Hematopoietic multipotent progenitor cell treated with erythropoietin and hydrocortisone succinate and interleukin-3 and kit ligand, for 8 days (in vitro differentiated cells): Measurements from ENCODE around the gene ZNF775.

ENCODE experiments used
- DNase-seq: peaks from one replicate; pipeline ENCODE4 v3.0.0-alpha.2; 2015

ZNF775 gene

DNA sequence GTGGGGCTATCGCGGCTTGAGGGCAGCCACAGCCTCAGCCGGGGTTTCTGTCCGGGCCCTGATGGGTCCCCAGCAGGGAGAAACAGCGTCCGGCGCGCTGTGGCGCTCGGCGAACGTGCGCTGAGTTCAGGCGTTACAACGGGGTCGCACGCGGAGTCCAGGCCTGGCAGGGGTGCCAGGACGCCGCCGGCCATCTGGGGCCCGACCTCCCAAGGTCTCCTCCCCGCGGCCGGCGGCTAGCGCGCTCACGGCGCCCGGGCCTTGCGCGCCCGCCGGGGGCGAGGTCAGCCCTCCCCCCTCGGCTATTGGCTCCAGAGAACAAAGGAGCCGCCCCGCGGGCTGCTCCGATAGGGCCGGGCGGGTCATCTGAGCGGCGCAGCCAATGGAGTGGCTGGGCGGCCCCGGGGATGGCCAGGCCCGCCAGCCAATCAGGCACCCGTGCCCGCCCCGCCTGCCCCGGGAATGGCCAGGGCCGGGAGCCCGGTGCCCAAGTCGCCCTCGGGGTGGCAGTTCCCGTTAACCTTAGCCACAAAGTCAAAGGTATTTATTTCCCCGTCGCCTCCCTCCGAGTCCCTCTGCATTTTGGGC, at the start of gene ZNF775:
TSS of gene ZNF775 (plus strand) at position 478 of the 588 bp plus-strand sequence. CDS start 9,141 bp downstream, outside the sequence.
- peak; percentile 94 for DNase-seq

DNA sequence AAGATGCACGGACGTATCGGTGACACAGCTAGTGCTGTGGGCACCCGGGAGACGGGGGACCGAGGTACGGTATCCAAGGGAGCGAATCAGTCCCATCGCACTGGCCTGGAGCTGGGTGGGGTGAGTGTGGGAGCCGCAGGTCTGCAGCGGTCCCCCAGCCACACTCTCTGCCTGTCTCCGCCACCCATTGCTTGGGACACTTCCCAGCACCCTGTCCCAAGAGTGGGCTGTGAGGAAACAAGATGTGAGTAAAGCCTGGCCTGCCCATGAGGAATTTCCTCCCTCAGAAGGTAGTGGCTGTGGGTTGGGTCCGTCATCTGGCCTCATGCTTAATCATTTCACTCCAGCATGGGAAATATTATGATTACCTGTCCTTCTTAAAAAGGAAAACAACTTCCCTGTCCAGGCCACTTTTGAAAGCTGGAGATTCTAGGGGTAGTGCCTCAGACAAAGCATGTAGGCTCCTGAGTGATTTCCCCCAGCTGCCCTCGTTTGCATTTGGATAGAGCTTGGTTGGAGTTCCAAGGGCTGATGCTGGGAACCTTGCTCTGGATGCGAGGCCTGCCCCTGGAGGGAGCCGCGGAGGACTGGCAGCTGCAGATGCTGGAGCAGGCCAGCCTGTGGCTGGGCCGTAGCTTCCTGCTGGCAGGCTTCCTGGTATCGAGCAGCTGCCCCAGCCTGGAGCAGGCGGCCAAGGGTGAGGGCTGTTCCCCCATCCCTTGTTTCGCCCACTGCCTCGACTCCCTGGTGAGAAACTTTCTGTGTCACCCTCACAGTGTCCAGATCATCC, 49.6 kb upstream of the ZNF775 start:
- DNase-seq: no peak

DNA sequence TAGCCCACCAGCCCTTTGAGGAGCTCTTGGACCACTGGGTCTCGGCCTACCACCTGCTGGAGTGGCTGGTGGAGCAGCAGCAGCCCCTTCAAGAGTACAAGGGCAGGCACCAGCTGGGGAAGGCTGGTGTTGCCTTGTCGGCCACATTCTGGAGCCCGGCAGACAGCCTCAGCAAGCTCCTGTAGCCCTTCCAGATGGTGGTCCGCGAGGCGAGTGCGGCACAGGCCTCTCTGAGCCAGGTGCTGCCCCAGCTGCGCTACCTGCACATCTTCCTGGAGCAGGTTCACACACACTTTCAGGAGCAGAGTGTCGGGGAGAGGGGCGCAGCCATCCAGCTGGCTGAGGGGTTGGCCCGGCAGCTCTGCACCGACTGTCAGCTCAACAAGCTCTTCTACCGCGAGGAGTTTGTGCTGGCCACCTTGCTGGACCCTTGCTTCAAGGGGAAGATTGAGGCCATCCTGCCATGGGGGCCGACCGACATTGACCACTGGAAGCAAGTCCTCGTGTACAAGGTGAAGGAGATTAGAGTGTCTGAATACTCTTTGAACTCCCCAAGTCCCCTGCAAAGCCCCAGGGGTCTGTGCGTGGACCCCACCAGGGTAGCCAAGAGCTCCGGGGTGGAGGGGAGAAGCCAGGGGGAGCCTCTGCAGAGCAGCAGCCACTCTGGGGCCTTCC, 48.8 kb upstream of the ZNF775 start:
- no peak for DNase-seq

DNA sequence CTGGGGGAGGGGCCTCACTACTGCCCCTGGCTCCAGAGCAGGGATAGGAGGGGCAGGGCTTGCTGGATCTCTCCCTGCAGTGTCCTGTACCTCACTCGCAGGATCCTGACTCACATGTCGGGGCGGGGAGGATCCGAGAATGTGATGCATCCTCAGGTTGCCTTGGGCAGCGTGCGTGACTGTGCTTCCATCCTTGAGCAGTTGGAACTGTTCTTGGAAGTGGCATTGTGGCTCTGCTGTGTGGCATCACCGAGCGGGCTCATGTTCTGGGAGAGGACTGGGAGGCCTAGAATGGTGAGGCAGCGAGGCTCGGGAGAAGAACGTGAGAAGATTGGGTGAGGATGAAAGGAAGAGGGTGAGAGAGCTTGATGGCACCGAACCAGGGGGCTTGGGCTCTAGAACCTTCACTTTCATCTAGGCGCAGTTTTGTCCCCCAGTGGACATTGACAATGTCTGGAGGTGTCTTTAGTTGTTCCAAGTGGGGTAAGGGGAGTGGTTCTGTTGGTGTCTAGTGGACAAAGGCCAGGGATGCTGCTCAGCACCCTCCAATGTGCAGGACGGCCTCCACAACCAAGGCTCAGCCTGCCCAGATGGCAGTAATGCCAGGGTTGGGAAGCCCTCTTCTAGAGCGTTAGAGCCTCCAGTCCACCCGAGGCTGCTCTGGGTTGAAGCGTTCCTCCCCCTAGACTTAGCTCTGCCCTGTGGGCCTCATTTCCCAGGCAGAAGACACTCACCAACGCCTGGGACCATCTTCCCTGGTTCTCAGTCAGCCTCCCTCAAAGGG, 46.1 kb upstream of the ZNF775 start:
- DNase-seq: no peak

DNA sequence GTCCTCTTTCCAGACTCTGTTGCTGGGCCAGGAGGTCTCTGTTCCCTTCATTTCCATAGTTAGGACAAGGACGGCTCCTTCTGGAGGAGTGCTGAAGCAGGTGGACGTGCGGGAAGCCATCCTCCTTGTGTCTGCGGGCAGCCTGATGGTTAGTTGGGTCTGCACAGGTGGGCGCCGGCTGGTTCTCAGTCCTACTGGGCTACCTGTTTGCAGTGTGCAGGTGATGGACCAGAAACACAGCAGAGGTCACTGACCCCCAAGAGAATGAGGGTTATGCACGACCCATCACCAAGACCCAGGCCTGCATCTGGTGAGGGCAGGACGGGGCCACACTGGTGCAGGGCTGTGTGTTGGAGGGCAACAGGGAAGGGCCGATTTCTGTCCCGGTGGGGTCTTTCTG, 45.5 kb upstream of the ZNF775 start:
- no peak for DNase-seq

DNA sequence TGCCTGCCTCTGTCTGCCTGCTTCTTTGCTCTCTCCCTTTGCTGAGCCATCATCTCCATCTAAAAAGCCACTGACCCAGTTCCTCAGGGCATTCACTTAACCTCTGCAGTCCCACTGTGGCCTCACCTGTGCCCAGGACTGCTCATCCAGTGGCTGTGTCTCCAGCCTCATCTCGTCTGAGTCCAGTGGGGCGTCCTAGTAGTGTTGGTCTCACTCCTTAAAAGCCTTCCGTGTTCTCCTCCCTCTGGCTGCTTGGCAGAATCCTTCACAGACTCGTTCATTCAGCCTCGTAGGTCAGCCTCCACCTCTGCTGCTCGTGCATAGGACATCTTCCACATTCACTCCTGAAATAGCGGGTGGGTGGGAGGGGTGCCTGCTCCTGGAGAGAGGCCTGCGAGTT, 45.0 kb upstream of the ZNF775 start:
- DNase-seq: no peak

DNA sequence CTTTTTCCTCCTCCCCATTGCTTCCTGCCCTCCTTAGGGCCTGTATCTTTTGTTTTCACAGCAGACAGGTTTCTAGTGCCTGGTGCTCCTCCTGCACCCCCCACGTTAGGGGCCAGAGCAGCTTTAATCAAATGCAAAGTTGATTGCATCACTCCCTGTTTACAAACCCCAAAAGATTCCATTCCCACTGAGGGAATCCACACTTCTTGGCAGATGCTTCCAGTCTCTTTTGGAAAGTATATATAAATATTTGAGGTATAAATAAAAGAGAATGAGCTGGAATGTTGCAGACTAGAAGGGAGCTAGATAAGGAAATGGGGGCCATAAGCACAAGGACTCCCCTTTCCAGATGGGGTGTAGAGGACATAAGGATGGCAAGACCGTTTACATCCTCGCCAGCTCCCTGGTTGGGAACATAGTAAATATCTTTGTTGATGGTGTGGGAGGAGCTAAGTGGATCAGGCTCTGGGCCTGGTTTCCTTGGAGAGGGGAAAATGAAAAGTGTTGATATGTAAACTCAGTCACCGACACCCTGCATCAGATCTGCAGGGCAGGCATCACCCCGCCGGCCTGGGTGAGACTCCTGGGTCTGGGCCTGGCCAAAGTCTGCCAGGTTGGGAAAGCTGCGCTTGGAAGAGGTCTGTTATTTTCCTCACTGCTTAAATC, 43.9 kb upstream of the ZNF775 start:
- DNase-seq: no peak

DNA sequence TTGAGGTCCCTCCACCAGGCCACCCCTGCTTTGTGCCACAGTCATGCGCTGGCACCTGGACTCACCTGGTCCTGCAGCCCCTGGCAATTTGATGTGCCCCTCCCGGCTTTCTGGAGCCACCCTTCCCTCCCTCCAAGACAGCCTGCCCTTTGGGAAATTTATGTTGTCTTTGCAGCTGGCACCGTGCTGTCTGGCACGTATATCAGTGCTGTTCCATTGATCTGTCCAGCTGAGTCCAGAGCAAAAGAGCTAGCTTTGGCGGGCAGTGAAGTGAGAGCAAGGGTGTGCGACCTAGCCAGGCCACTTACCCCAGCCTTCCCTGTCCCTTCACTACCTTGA, 43.4 kb upstream of the ZNF775 start:
- no peak for DNase-seq

DNA sequence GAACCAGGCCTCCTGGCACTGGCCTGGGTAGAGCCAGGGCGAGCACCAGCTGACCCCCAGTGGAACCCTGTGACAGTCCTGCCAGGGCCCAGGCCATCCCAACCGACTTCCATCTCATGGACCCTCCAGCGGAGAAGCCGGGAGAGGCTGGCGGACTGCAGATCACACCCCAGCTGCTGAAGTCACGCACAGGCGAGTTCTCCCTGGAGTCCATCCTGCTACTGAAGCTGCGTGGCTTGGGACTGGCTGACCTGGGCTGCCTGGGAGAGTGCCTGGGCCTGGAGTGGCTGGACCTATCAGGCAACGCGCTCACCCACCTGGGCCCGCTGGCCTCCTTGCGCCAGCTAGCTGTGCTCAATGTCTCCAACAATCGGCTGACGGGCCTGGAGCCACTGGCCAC, 42.4 kb upstream of the ZNF775 start:
- DNase-seq: no peak

DNA sequence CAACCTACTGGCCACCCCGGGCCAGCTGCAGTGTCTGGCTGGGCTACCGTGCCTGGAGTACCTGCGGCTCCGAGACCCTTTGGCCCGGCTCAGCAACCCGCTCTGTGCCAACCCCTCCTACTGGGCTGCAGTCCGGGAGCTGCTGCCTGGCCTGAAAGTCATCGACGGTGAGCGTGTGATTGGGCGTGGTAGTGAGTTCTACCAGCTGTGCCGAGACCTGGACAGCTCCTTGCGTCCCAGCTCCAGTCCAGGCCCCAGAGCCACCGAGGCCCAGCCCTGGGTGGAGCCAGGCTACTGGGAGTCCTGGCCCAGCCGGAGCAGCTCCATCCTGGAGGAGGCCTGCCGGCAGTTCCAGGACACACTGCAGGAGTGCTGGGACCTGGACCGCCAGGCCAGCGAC, 42.0 kb upstream of the ZNF775 start:
- DNase-seq: no peak

DNA sequence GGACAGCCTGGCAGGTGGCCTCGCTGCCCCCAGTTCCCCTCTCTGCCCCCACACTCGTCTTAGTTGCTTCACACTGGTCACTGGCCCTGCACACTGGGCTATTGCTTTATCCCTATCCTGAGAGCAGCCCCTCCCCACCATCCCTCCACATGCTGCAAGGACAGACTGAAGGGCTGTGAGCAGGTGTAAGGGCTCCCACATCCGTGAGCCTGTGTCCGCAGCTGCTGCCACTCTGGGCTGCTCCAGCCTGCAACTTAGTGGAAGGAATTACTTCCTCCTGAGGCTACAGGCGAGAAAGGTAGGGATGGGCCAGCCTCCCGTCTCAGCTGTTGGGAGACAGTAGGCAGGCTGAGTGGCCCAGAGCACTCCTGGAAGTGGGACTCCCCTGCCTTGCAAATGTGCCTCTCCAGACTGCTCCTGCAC, 41.5 kb upstream of the ZNF775 start:
- no peak for DNase-seq

DNA sequence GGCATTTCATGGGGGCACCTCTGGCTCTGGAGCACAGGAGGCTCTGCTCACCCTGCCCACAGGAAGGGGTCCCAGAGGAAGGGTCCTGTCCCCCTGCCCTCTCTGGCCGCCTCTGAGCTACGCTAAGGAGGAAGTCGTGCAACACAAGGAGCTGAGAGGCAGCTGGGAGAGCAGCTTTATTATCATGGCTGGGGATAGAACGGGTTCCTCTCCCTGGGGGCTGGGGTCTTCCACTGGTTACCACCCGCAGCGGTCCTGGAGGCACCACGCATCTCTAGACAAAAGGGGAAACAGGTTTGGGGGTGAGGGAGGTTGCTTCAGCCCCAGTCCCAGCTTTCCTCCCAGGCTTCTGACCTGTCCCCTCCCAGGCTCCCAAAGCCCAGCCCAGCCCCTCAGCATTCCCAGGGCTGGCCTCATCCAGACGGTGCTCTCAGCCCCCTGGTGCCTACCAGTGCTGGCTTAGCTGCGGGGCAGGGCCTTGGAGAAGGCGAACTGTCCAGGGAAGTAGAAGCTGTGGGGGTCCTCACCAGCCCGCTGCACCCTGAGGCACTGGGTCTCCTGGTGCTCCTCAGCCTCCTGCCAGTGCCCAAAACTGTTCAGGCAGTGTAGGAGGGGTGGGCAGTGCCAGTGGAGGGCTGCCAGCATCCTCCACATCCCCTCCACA, 40.8 kb upstream of the ZNF775 start:
- no peak for DNase-seq

DNA sequence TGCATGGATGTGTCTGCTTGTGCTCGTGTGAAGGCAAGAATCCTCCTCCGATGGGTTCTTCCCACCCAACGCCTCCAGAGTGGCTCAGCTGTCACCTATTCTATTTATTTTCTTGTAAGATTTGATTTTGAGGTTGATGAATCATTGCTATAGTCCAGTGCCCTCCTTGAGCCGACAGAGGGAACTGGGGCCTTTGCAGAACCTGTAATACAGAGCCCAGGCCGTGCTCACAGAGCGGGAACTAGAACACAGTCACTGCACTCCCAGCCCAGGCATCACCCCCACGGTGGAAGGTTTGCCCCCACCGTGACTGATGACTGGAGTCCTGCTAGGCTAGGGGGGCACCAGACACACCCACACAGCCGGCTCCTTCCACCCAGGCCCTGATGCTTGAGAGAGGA, 39.7 kb upstream of the ZNF775 start:
- no peak for DNase-seq

DNA sequence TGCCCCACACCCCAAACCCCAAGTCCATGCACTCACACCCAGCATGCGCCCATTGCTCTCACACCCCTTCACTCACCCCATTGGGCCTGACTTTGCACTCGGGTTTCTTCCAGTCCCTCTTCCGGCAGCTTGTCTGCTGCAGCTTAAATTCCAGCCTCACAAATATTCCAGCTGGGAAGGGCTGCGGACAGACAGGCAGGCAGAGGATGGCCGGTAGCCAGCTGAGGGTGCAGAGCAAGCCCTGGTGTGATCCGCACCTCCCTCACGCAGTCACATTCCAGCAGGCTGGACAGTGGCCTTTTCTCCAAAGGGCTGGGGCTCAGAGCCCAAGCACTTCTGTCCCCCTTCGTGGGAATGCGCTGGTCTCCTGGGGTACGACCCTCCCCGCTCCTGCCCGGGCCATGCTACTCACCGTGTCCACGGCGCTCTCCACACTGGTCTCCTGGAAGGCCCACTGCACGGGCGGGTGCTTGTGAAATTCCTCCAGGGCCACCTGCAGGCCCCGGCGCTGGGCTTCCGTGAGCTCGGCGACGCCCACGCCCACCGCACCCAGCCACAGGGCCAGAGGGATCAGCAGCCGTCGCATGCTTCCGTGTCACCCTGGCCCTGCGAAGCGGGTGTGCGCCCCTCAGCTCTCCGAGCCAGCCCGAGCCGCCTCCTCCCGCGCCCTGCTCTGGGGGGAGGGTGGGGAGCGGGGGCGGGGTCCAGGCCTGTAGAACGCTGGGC, 38.9 kb upstream of the ZNF775 start:
- DNase-seq: no peak

DNA sequence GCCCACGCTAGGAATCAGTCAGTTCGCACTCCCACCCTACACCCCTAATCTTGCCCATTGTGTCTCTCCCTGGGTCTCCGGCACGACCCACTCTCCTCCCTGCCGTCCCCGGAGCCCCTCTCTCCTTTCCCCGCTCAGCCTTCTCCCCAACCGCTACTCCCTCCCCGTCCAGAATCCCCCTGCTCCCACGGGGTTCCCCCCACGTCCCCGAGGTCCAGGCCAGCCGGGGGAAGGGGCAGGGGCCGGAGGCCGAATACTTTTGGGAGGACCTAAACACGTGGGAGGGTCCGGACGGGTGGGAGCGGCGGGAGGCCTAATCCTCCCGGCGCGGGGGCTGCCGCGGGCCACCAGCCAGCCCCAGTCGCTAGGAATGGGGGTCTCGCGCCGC, 38.3 kb upstream of the ZNF775 start:
- DNase-seq: no peak

DNA sequence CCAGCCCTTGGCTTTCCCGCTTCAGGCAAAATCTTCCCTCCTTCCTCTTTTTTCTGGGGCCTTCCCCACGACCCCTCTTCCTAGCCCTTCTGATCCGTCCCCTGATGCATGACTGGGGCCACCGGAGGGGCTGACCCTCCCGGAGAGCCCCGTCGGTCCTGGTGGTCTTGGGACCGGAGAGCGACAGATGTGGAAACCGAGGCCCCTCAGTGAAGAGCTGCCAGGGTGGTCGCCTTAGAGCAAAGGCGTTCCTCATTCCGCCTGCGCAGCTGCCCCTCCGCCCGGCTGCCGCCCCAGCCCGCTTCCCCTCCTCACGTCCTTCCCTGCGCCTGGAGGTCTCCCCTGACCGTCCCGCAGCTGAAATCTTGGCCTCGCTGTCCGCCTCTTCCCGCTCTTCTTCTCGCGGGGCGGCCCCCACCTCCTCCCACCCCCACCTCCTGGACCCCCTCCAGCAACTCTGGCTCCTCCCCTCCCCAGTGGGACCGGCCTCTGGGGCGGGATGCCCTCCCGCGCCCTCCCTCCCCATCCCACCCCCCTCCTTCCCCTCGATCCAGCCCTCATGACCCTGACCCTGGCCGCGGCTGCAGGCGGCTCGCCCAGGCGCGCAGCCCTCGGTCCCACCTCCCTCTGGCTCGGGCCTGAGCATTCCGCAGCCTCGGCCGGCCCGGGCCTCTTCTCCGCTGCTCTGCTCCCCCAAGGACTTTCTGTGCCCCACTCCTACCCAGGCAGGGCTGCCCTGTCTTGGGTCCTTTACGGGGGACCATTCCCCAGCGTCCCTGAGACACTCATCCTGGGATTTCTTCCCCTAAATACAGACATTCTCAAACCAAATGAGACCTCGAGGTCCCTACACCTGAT, 37.6 kb upstream of the ZNF775 start, which contains the start of gene RARRES2:
TSS of gene RARRES2 (minus strand) at position 367 of the 858 bp plus-strand sequence. CDS start 1,020 bp downstream, outside the sequence.
- DNase-seq: no peak

DNA sequence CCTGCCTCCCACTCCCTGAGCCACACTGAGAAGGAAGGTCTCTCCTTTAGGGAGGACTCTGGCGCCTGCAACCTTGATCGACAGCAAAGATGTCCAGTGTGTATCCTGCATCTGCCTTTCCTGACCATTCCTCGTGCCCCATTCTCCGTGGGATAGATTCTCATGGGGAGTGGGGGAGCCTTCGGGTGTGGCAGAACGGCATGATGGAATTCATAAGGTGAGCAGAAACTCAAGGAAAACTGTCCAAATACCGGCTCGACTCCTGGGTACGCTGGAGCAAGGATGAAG, 37.1 kb upstream of the ZNF775 start:
- no peak for DNase-seq

DNA sequence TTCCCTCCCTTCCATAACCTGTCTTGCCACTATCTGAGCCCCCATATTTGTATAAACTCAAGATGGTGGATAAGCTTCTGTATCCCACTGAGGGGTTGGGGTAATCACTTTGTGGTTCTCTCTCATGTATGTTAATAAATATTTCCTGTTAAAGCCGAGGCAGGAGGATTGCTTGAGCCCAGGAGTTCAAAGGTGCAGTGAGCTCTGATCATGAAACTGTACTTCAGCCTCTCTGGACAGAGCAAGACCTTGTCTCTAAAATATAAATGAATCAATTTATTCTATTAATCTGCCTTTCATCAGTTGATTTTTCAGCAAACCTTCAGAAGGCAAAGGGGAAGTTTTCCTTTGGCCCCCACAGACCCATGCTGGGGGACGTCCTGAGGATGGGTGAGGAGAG, 35.9 kb upstream of the ZNF775 start:
- no peak for DNase-seq

DNA sequence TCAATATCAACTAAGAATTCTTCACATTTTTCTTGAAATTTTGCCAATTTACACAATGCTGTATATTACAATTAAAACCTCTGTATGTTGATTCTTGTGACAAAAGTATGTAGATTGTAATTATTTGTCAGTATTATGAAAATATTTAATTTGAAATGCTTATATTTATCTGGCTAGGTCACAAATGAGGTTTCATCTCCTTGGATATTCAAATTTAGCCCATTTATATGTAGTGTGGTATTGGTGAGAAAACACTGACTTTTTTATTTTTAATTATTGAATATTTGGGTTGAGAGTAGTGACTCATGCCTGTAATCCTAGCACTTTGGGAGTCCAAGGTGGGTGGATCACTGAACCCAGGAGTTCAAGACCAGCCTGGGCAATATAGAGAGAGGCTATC, 34.8 kb upstream of the ZNF775 start:
- no peak for DNase-seq

DNA sequence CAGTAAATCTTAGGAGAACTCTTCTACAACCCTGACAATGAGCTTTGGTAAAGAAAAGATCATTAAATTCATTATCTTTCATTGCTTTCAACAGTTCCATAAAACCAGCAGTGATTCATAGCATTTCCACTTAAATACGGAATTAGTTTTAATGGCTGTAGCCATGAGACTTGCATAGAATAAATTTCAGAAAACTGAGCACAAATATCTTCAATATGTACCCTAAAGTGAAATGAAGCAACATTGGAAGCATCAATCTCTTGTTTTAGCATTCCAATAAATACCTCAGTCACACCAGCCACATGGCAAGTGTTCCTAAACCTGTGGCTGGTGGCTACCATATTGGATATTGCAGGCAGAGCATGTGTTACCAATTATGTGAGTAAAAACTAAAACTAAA, 34.1 kb upstream of the ZNF775 start:
- DNase-seq: no peak

DNA sequence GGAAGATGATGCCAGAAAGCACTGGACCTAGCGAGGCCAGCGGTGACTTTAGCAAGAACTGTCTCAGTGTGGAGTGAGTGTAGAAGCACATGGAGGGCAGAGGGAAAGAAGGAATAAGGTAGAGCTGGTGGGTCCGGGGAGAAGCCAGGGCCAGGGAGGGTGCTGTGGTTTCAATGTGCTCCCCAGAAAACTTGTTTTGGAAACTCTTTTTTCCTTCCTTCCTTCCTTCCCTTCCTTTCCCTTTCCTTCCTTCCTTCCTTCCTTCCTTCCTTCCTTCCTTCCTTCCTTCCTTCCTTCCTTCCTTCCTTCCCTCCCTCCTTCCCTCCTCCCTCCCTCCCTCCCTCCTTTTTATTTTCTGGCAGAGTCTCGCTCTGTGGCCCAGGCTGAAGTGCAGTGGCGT, 32.2 kb upstream of the ZNF775 start:
- DNase-seq: no peak
